HEK293 (cell line): ENCODE measurements around the gene ADIPOR2.
A peak's percentile ranks its signal among the peaks of the same experiment; 100 is the strongest.

Experiments
- CTCF ChIA-PET: fragments of 350-600 bp; formaldehyde crosslinking; extraction: SDS; loops from one replicate; lab custom pipeline; 2021; ENCODE audit warnings: antibody characterized with exemption; lab: Yijun Ruan, JAX
- POLR2A ChIA-PET: fragments of 300-600 bp; formaldehyde crosslinking; extraction: SDS; loops from one replicate; lab custom pipeline; 2020; ENCODE audit warnings: antibody characterized with exemption, inconsistent platforms; lab: Yijun Ruan, JAX
- H3K27ac ChIP-seq: fragments of 200-500 bp; sonication (Bioruptor generic); 2 replicates; pipeline ENCODE4 v1.5.1; 2014; ENCODE audit warnings: low read depth, low read length, control low read depth, inconsistent platforms; ENCODE audit errors: extremely low read depth
- H3K36me3 ChIP-seq, 2 experiments: fragments of 200-500 bp in 1 of 2; sonication (Bioruptor generic) in 1 of 2; 1 replicate in 1 of 2; 2 replicates in 1 of 2; pipeline ENCODE4 v1.5.1; 2014 to 2017; ENCODE audit warnings: inconsistent platforms in 2 of 2, low read length in 2 of 2; ENCODE audit not compliant: control insufficient read depth in 2 of 2, insufficient read depth in 1 of 2
- H3K4me1 ChIP-seq: fragments of 200-500 bp; sonication (Bioruptor generic); 2 replicates; pipeline ENCODE4 v1.5.1; 2014; ENCODE audit warnings: mild to moderate bottlenecking, low read length, inconsistent platforms; ENCODE audit not compliant: control insufficient read depth, insufficient read depth
- H3K4me3 ChIP-seq: 2 replicates; pipeline ENCODE4 v1.5.1; 2011; ENCODE audit warnings: low read depth, mild to moderate bottlenecking, control low read depth, low read length, moderate library complexity
- H3K9me3 ChIP-seq: fragments of 200-500 bp; sonication (Bioruptor generic); 2 replicates; pipeline ENCODE4 v1.5.1; 2014; ENCODE audit warnings: low read depth, low read length, inconsistent platforms; ENCODE audit not compliant: control insufficient read depth, insufficient read depth
- EGR2 ChIP-seq: fragments of 450-650 bp; formaldehyde crosslinking; IDR thresholded peaks from 2 replicates; pipeline ENCODE4 v1.5.1; 2016; ENCODE audit warnings: low read depth, missing biosample characterization, missing genetic modification characterization
- IKZF3 ChIP-seq: fragments of 450-650 bp; IDR thresholded peaks from 2 replicates; pipeline ENCODE4 v1.5.0; 2018; ENCODE audit warnings: missing biosample characterization, mild to moderate bottlenecking, missing genetic modification characterization, moderate library complexity
- SALL2 ChIP-seq: fragments of 450-650 bp; formaldehyde crosslinking; IDR thresholded peaks from 2 replicates; pipeline ENCODE4 v1.5.0; 2017; ENCODE audit warnings: missing biosample characterization, mild to moderate bottlenecking, missing genetic modification characterization, borderline replicate concordance
- SCRT2 ChIP-seq: fragments of 450-650 bp; formaldehyde crosslinking; IDR thresholded peaks from 2 replicates; pipeline ENCODE4 v1.5.1; 2016; ENCODE audit warnings: missing biosample characterization, missing genetic modification characterization
- ZBTB17 ChIP-seq: fragments of 450-650 bp; formaldehyde crosslinking; IDR thresholded peaks from 2 replicates; pipeline ENCODE4 v1.5.1; 2016; ENCODE audit warnings: missing biosample characterization, missing genetic modification characterization
- ZBTB44 ChIP-seq: fragments of 450-650 bp; IDR thresholded peaks from 2 replicates; pipeline ENCODE4 v1.5.1; 2018; ENCODE audit warnings: missing biosample characterization, mild to moderate bottlenecking, missing genetic modification characterization
- ZBTB48 ChIP-seq: fragments of 450-650 bp; formaldehyde crosslinking; IDR thresholded peaks from 2 replicates; pipeline ENCODE4 v1.5.1; 2016; ENCODE audit warnings: missing biosample characterization, missing genetic modification characterization
- ZBTB6 ChIP-seq: fragments of 450-650 bp; formaldehyde crosslinking; IDR thresholded peaks from 2 replicates; pipeline ENCODE4 v1.5.1; 2017; ENCODE audit warnings: missing biosample characterization, missing genetic modification characterization
- ZFP69B ChIP-seq: fragments of 450-650 bp; formaldehyde crosslinking; IDR thresholded peaks from 2 replicates; pipeline ENCODE4 v1.5.1; 2016; ENCODE audit warnings: missing biosample characterization, missing genetic modification characterization
- ZNF10 ChIP-seq: fragments of 450-650 bp; formaldehyde crosslinking; IDR thresholded peaks from 2 replicates; pipeline ENCODE4 v1.5.1; 2017; ENCODE audit warnings: missing biosample characterization, missing genetic modification characterization
- ZNF121 ChIP-seq: fragments of 450-650 bp; formaldehyde crosslinking; IDR thresholded peaks from 2 replicates; pipeline ENCODE4 v1.5.1; 2016; ENCODE audit warnings: missing biosample characterization, missing genetic modification characterization
- ZNF148 ChIP-seq: fragments of 450-650 bp; formaldehyde crosslinking; IDR thresholded peaks from 2 replicates; pipeline ENCODE4 v1.5.0; 2017; ENCODE audit warnings: missing biosample characterization, missing genetic modification characterization, borderline replicate concordance
- ZNF239 ChIP-seq: fragments of 450-650 bp; formaldehyde crosslinking; IDR thresholded peaks from 2 replicates; pipeline ENCODE4 v1.5.1; 2016; ENCODE audit warnings: missing biosample characterization, missing genetic modification characterization
- ZNF292 ChIP-seq: fragments of 450-650 bp; formaldehyde crosslinking; IDR thresholded peaks from 2 replicates; pipeline ENCODE4 v1.5.1; 2016; ENCODE audit warnings: low read depth, missing biosample characterization, missing genetic modification characterization, borderline replicate concordance
- ZNF302 ChIP-seq: fragments of 450-650 bp; formaldehyde crosslinking; IDR thresholded peaks from 2 replicates; pipeline ENCODE4 v1.5.1; 2016; ENCODE audit warnings: missing biosample characterization, missing genetic modification characterization, low read depth
- ZNF366 ChIP-seq: fragments of 450-650 bp; formaldehyde crosslinking; conservative IDR thresholded peaks from 2 replicates; pipeline ENCODE4 v1.5.1; 2016; ENCODE audit warnings: missing biosample characterization, missing genetic modification characterization
- ZNF404 ChIP-seq: fragments of 450-650 bp; formaldehyde crosslinking; IDR thresholded peaks from 2 replicates; pipeline ENCODE4 v1.5.1; 2017; ENCODE audit warnings: missing biosample characterization, missing genetic modification characterization
- ZNF473 ChIP-seq: fragments of 450-650 bp; formaldehyde crosslinking; IDR thresholded peaks from 2 replicates; pipeline ENCODE4 v1.5.1; 2017; ENCODE audit warnings: missing biosample characterization, missing genetic modification characterization
- ZNF549 ChIP-seq: fragments of 450-650 bp; IDR thresholded peaks from 2 replicates; pipeline ENCODE4 v1.5.1; 2018; ENCODE audit warnings: missing biosample characterization, missing genetic modification characterization, mild to moderate bottlenecking, inconsistent platforms, moderate library complexity
- ZNF585B ChIP-seq: fragments of 450-650 bp; formaldehyde crosslinking; IDR thresholded peaks from 2 replicates; pipeline ENCODE4 v1.5.1; 2016; ENCODE audit warnings: missing biosample characterization, missing genetic modification characterization
- ZNF654 ChIP-seq: fragments of 450-650 bp; formaldehyde crosslinking; IDR thresholded peaks from 2 replicates; pipeline ENCODE4 v1.5.1; 2016; ENCODE audit warnings: low read depth, missing biosample characterization, missing genetic modification characterization
- ZSCAN30 ChIP-seq: fragments of 450-650 bp; IDR thresholded peaks from 2 replicates; pipeline ENCODE4 v1.5.1; 2018; ENCODE audit warnings: missing biosample characterization, mild to moderate bottlenecking, missing genetic modification characterization, moderate library complexity

The ADIPOR2 gene

GRCh38 chr12:1643905-1644533 lies 46.9 kb upstream of the ADIPOR2 start:
- H3K36me3 ChIP-seq: peaks cover 0 to 29% of the 10 kb centered on the region in 2 experiments; a peak in 2 of 3 replicates
- ChIA-PET CTCF (interaction anchor here (1.5 to 3.0 kb wide), 4 partner anchors 9 to 295 kb away, joined by 4 to 24 read pairs (median 6); no protein-coding TSS in a partner anchor), POLR2A (no interaction called here)
- TF ChIP-seq ZBTB48 (tag by site-specific recombination) (no peak), ZBTB6 (no peak), IKZF3 (tag by site-specific recombination) (no peak), ZNF473 (tag by site-specific recombination) (no peak), SALL2 (tag by site-specific recombination) (no peak), SCRT2 (tag by site-specific recombination) (no peak), ZFP69B (tag by site-specific recombination) (no peak), ZNF121 (tag by site-specific recombination) (no peak), ZNF148 (no peak), ZNF585B (no peak)
- peaks cover 2% of the 10 kb centered on the region; the same call in 1 of the 2 replicates for H3K4me1 ChIP-seq
- H3K27ac ChIP-seq: no peak overlapping the region
- no peaks in the 10 kb centered on the region for H3K9me3 ChIP-seq
- no peak overlapping the region for H3K4me3 ChIP-seq

GRCh38 chr12:1644534-1645438 lies 46.1 kb upstream of the ADIPOR2 start:
- peaks cover 2% of the 10 kb centered on the region; the same call in 1 of the 2 replicates for H3K4me1 ChIP-seq
- ChIA-PET CTCF (interaction anchor here (1.5 to 12.9 kb wide), 3 partner anchors 10 to 294 kb away, joined by 4 to 259 read pairs (median 24); no protein-coding TSS in a partner anchor), POLR2A (no interaction called here)
- H3K4me3 ChIP-seq: no peak overlapping the region
- H3K27ac ChIP-seq: no peak overlapping the region
- no peak for TF ChIP-seq ZNF404
- TF ChIP-seq ZBTB44 (tag by site-specific recombination): peak; percentile 29; the same call in 1 of the 2 replicates
- peak; percentile 50; the same call in 1 of the 2 replicates for TF ChIP-seq ZBTB17 (tag by site-specific recombination)
- H3K9me3 ChIP-seq: no peaks in the 10 kb centered on the region
- peaks cover 0 to 24% of the 10 kb centered on the region in 2 experiments; a peak in 2 of 3 replicates for H3K36me3 ChIP-seq

- Histone ChIP-seq H3K27ac (no peak overlapping the region), H3K9me3 (no peaks in the 10 kb centered on the region), H3K4me1 (peaks cover 2% of the 10 kb centered on the region; the same call in 1 of the 2 replicates), H3K36me3 (peaks cover 0 to 20% of the 10 kb centered on the region in 2 experiments; a peak in 2 of 3 replicates), H3K4me3 (no peak overlapping the region)
- POLR2A ChIA-PET: no interaction called here
- CTCF ChIA-PET: interaction anchor here (0.7 to 12.9 kb wide), 2 partner anchors 11 to 146 kb away, joined by 3 to 259 read pairs; no protein-coding TSS in a partner anchor
- TF ChIP-seq ZNF292 (tag by site-specific recombination): no peak
- no peak for TF ChIP-seq EGR2
- TF ChIP-seq ZNF302 (tag by site-specific recombination): no peak
- no peak for TF ChIP-seq ZNF549 (tag by site-specific recombination)
- TF ChIP-seq ZNF654 (tag by site-specific recombination): no peak
- TF ChIP-seq ZNF10 (tag by site-specific recombination): no peak
- no peak for TF ChIP-seq ZNF239
- no peak for TF ChIP-seq ZSCAN30 (tag by site-specific recombination)
- TF ChIP-seq ZNF366 (tag by site-specific recombination): no peak
- no peak for TF ChIP-seq ZNF148
Measured at GRCh38 chr12:1645819-1646218, 45.1 kb upstream of the ADIPOR2 start.
